IPS-NIHi11 (cell line): ENCODE results near the gene LCE7A.

Experiments used
- DNase-seq: peaks from one replicate; pipeline ENCODE4 v3.0.0; 2012; ENCODE audit warnings: mixed read lengths, low spot score

Gene LCE7A

DNA sequence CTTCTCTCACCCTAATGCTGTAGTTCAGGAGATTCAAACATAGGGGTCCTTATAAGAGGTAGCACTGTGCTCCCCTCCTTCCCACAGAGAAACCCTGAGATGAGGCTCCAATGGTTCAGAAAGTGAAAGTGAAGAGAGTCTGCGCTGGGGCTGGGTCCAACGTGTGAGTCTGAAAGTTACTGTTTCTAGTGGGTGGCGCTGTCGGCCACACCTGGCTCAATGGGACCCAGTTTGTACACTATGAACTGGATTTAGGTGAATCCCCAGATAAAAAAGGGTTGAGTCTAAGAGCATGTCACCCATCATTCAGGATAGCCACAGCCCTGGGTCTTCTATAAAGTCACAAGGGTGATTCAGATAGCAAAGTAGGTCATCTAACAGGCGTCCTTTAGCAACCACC, 21.1 kb downstream of the LCE7A start:
- DNase-seq, result no peak

DNA sequence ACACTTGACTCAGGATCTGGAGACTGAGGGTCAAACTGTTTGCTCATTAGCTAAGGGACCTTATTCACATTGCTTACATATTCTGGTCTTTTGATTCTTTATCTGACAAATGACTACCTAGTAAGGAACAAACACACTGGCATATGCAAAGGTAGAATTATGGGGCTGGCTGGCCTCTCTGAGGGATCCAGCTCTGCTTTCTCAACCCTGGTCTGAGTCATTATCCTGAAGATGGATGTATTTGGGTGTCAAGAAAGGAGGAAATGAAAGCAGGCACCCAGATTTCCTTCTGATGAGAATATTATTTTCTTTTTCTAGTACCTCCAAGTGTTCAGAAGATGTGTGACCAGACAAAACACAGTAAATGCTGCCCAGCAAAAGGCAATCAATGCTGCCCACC, 24.3 kb downstream of the LCE7A start:
- no peak for DNase-seq

- DNase-seq, result no peak
These were observed 24.7 kb downstream of the LCE7A start for GRCh38 chr1:152884506-152884905.

DNA sequence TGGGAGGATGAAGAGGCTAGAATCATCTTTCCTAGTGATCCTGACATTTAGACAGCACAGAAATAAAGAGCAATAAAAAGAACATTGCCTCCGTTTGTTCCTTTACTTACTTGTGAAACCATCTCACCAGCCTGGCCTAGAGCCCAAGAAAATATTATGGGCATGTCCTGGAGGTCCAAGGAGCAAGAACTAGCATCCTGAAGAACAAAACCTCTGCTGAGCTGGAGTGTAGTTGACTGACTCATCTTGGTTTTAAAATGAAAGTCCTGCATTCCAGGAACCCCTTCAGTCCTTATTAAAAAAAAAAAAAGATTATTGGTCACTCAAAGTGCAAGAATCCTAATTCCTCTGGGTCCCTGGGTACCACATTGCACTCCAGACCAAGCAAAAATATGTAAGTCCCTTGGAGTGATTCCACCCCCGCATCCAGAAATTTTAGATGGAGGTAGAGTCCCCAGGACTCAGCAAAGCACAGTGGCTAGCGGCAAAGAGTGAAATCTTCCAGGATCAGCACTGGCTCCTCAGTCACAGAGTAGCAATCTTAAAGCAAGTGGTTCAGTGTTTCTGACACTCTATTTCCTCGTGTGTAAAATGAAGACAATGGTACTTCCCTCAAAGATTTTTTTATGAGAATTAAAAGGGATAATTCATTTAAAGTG, 25.3 kb downstream of the LCE7A start:
- DNase-seq, result no peak

- no peak for DNase-seq
These were observed 26.3 kb downstream of the LCE7A start for GRCh38 chr1:152886085-152886484.

DNA sequence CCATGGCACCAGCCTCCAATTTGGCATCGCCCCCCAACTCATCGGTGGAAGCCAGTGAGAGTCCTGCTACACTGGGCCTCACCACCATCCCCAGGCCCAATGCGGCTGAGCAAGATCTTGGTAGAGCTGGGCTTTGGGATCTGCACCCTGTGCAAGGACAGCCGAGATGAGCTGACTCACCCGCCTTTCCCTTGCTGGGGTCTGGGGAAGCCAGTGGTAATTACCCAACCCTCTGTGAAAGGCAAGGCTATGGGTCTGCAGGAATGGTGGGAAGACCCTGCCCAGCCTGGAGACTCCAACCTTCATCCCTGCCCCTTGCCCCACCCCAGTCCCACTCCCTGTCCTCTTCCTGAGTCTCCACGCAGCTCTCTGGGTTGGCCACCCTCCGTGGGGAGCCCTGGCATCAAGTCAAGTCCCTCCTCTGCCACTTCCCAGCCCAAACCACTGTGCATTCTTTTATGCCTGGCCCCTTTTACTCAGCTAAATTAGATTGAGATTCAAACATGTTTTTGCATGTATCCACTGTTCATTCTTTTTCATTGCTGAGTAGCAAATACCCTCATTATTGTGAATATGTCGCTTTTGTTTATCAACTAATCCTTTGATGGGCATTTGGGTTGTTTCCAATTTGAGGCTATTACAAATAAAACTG, 27.1 kb downstream of the LCE7A start:
- DNase-seq, result no peak

DNA sequence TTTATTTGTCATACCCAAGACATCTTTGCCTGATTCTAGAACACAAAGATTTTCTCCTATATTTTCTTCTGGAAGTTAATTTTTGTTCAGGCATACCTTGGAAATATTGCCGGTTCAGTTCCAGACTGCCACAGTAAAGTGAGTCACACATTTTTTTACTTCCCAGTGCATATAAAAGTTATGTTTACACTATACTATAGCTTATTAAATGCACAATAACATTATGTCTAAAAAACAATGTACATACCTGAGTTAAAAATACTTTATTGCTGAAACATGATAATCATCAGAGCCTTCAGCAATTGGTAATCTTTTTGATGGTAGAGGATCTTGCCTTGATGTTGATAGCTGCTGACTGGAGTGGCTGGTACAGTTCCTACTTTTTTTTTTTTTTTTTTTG, 28.3 kb downstream of the LCE7A start:
- no peak for DNase-seq

DNA sequence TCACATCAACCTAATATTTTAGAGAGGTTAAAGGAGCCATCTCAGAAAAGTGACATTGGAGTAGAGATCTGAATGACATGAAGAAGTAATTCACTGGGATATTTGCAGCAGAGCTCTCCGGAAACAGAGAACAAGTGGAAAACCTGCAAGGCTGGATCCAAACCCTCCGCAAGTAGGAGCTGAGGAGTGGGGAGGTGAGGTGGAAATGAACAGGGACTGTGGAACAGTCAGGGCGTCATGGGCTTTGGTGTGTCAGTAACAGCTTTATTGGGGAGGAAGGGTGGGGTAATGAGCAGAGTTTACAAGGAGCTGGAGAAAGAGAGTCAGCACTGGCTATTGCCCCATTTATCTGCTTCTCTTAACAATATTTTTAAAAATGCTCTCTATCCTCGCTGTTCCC, 39.2 kb downstream of the LCE7A start:
- DNase-seq, result no peak

GRCh38 chr1:152899883-152900282, 40.1 kb downstream of the LCE7A start:
- no peak for DNase-seq

DNA sequence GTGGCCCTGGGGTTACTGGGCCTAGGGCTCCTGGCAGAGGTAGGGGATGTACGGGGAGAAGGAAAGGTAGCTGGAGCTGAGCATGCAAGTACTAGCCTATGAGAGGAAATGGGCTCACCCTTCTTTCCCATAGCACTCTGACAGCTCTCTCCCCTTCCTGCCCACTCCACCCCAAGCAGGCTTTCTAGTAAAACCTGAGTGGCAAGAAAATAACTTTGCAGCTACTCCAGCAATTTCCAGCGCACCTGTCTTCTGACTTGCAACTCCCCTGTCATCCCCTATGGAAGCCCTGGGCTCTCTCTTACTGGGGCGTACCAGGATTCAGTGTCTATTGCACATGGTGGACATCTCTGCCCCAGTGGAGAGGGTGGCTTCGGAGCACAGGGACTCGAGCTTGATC, 41.8 kb downstream of the LCE7A start:
- no peak for DNase-seq

DNA sequence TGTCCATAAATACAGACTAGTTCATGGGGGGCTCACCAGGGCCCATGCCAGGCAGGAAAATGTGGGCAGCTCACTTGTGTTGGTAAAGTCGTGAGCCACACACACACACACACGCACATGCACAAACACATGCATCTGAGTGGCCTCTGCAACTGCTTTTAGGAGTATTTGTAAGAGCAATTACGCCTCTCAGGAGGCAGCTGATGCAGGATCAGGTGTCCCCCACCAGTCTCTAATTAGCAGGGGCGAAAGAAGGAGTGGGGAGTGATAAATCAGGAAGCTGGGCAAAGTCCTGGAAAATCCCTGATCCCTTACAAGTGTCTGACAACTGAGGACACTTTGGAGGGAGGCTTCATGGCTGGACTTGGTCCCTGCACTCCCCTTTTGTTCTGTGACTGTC, 42.8 kb downstream of the LCE7A start:
- DNase-seq, result no peak

- no peak for DNase-seq
These were observed 45.1 kb downstream of the LCE7A start for GRCh38 chr1:152904688-152905440.

GRCh38 chr1:152906023-152906565, 46.3 kb downstream of the LCE7A start:
- DNase-seq, result no peak

GRCh38 chr1:152907686-152908601, 48.1 kb downstream of the LCE7A start, which contains the start of gene IVL:
Gene IVL (plus strand): TSS chr1:152908546. CDS start chr1:152909798, 1,252 bp downstream.
- DNase-seq, result no peak

DNA sequence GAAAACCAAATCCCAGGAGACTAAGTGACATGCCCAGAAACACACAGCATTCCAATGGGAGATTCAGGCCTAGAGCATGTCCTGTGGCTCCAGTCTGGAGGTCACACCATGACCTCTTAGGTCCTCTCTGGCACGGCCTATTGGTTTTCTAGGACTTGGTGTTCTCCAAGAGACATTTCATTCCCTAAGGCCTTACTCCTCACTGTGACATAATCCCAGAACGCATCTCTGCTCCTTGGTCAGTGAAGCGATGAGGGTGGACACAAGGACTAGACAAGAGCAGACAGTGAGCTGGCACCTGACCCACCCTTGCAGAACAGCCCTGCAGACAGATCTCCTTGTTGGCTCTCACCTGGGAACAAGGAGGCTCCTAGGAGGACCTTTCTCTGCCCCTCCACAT, 49.4 kb downstream of the LCE7A start:
- DNase-seq, result no peak
